Endothelial cell of umbilical vein (primary cell): Measurements from ENCODE around the gene CAMTA1. TPM values are rescaled to one million over a fixed set of nuclear protein-coding genes. Genes with fewer than 3 reads are reported as not detected.

ENCODE experiments used
- BruUV-seq: library from RNA; stranded (reverse); fragments of 400-500 nt; replicated peaks from 2 replicates; lab custom pipeline; 2021; lab: Mats Ljungman, UMichigan
- CTCF ChIA-PET: fragments of 300-600, 350-600 bp; sonication (Branson Sonifier 250); formaldehyde crosslinking; loops from one replicate; lab custom pipeline; 2021; ENCODE audit warnings: antibody characterized with exemption, inconsistent platforms; lab: Charles Lee
- POLR2A ChIA-PET: fragments of 300-600, 350-600 bp; sonication (Branson Sonifier 250); formaldehyde crosslinking; loops from one replicate; lab custom pipeline; 2021; ENCODE audit warnings: antibody characterized with exemption, inconsistent platforms; lab: Charles Lee
- DNase-seq: peaks from one replicate; pipeline ENCODE4 v3.0.0-alpha.2; 2011; ENCODE audit warnings: low read depth, low spot score
- FAIRE-seq: peaks from 2 replicates; lab custom pipeline; 2011; peaks lifted over from hg19 to GRCh38; lab: Jason Lieb, UNC
- H2AFZ ChIP-seq: 2 replicates; pipeline ENCODE4 v1.6.0; 2012; ENCODE audit warnings: low read depth, low read length, control low read depth, inconsistent platforms
- H3K27ac ChIP-seq: 2 replicates; pipeline ENCODE4 v1.5.1; 2011; ENCODE audit warnings: low read depth, mild to moderate bottlenecking, control low read depth, low read length, moderate library complexity; ENCODE audit not compliant: insufficient read depth
- H3K27me3 ChIP-seq, 2 experiments: 2 replicates each; pipeline versions ENCODE4 v1.6.0 to v1.6.1; 2011; ENCODE audit warnings: low read length in 2 of 2, mixed read lengths in 1 of 2; ENCODE audit not compliant: control insufficient read depth in 2 of 2, insufficient read depth in 2 of 2
- H3K36me3 ChIP-seq, 2 experiments: 2 replicates in 1 of 2; 3 replicates in 1 of 2; pipeline ENCODE4 v1.5.1; 2011; ENCODE audit warnings: low read length in 2 of 2, mild to moderate bottlenecking in 1 of 2, moderate library complexity in 1 of 2; ENCODE audit not compliant: control insufficient read depth in 2 of 2, insufficient read depth in 2 of 2; ENCODE audit errors: extremely low read depth in 1 of 2
- H3K4me1 ChIP-seq: 3 replicates; pipeline ENCODE4 v1.5.1; 2011; ENCODE audit warnings: mild to moderate bottlenecking, low read length; ENCODE audit not compliant: control insufficient read depth, insufficient read depth; ENCODE audit errors: extremely low read depth
- H3K4me2 ChIP-seq: 2 replicates; pipeline ENCODE4 v1.6.1; 2011; ENCODE audit warnings: low read length, control low read depth, mixed read lengths; ENCODE audit not compliant: insufficient read depth
- H3K4me3 ChIP-seq, 3 experiments: fragments of 200-600 bp in 1 of 3; sonication (generic), shearing (Covaris generic) in 1 of 3; replicated peaks in 1 of 3; 2 replicates each; pipeline ENCODE4 v1.5.1; 2011 to 2016; ENCODE audit warnings: control low read depth in 3 of 3, low read length in 3 of 3, mild to moderate bottlenecking in 2 of 3, inconsistent platforms in 1 of 3, low read depth in 1 of 3, moderate library complexity in 1 of 3; ENCODE audit not compliant: insufficient read depth in 1 of 3
- H3K79me2 ChIP-seq: 2 replicates; pipeline ENCODE4 v1.6.0; 2012; ENCODE audit warnings: low read length, inconsistent platforms; ENCODE audit not compliant: control insufficient read depth, insufficient read depth
- H3K9ac ChIP-seq: replicated peaks from 2 replicates; pipeline ENCODE3; 2011; ENCODE audit warnings: low read length, control low read depth; ENCODE audit not compliant: insufficient read depth; ENCODE audit errors: extremely low read depth
- H3K9me1 ChIP-seq: replicated peaks from 3 replicates; pipeline ENCODE4 v1.6.0; 2011; ENCODE audit warnings: mild to moderate bottlenecking, low read length; ENCODE audit not compliant: control insufficient read depth, insufficient read depth; ENCODE audit errors: extremely low read depth
- H3K9me3 ChIP-seq: replicated peaks from 2 replicates; pipeline ENCODE4 v1.5.1; 2012; ENCODE audit warnings: low read length, inconsistent platforms; ENCODE audit not compliant: control insufficient read depth, insufficient read depth
- H4K20me1 ChIP-seq: replicated peaks from 2 replicates; pipeline ENCODE3; 2011; ENCODE audit warnings: mild to moderate bottlenecking, low read length; ENCODE audit not compliant: control insufficient read depth, insufficient read depth; ENCODE audit errors: extremely low read depth
- FOS ChIP-seq: IDR thresholded peaks from 2 replicates; pipeline ENCODE4 v1.6.1; 2011; ENCODE audit warnings: mild to moderate bottlenecking, low read length, moderate library complexity, borderline replicate concordance; ENCODE audit not compliant: insufficient read depth
- GATA2 ChIP-seq: IDR thresholded peaks from 2 replicates; pipeline ENCODE4 v1.7.0; 2011; ENCODE audit warnings: low read depth, mild to moderate bottlenecking, moderate library complexity, mixed read lengths, low read length; ENCODE audit not compliant: insufficient read length, insufficient read depth
- JUN ChIP-seq: IDR thresholded peaks from 2 replicates; pipeline ENCODE4 v1.6.1; 2011; ENCODE audit warnings: borderline replicate concordance, low read depth; ENCODE audit not compliant: insufficient read length, insufficient read depth
- MAX ChIP-seq: IDR thresholded peaks from 2 replicates; pipeline ENCODE4 v1.6.1; 2011; ENCODE audit not compliant: insufficient read depth, insufficient read length
- MYC ChIP-seq: IDR thresholded peaks from one replicate; pipeline ENCODE4 v1.6.1; 2011; ENCODE audit warnings: mild to moderate bottlenecking, low read depth, low read length
- POLR2A ChIP-seq: IDR thresholded peaks from 2 replicates; pipeline ENCODE4 v1.6.1; 2012; ENCODE audit warnings: low read depth, mild to moderate bottlenecking, control low read depth, low read length
- dilution Hi-C: fragments of 300-500 bp; cut with MboI; formaldehyde crosslinking; loops from one replicate; pipeline ENCODE4 v1.15.0; 2019; ENCODE audit warnings: low sequenced_read_pairs; ENCODE audit not compliant: extremely low pct_ligation_motif_present
- intact Hi-C: fragments of 100-400 bp; cut with micrococcal nuclease; formaldehyde crosslinking; loops from one replicate; pipeline ENCODE4 v1.10.0; 2022
- polyA plus RNA-seq, 4 experiments: library from polyadenylated mRNA; depleted of rRNA in 3 of 4; stranded (reverse) in 3 of 4; unstranded in 1 of 4; fragments of >200 nt; gene quantifications; 2 replicates each; pipeline versions ENCODE4 v1.2.1 to v1.2.3, GENCODE V29; 2011 to 2012; ENCODE audit warnings: missing spikeins in 1 of 4
- total RNA-seq: library from RNA; stranded (reverse); gene quantifications from 2 replicates; pipeline ENCODE4 v1.2.3, GENCODE V29; 2021
- TF ChIP-seq, protein P1 (sequence below), 2 donors: IDR thresholded peaks; 1 replicate in 1 of 2; 2 replicates in 1 of 2; pipeline ENCODE4 v1.5.1; 2011; ENCODE audit warnings: low read length in 2 of 2, mild to moderate bottlenecking in 2 of 2, moderate library complexity in 2 of 2, control low read depth in 1 of 2, inconsistent platforms in 1 of 2, low read depth in 1 of 2; ENCODE audit not compliant: insufficient read depth in 1 of 2; ENCODE audit errors: extremely low read depth in 1 of 2

CAMTA1 gene
- total and polyA plus RNA-seq, 2 donors (not counting 3 experiments of a cell fraction or from before 2014, with no cell fraction given) = 50.8 to 92.7 TPM

DNA sequence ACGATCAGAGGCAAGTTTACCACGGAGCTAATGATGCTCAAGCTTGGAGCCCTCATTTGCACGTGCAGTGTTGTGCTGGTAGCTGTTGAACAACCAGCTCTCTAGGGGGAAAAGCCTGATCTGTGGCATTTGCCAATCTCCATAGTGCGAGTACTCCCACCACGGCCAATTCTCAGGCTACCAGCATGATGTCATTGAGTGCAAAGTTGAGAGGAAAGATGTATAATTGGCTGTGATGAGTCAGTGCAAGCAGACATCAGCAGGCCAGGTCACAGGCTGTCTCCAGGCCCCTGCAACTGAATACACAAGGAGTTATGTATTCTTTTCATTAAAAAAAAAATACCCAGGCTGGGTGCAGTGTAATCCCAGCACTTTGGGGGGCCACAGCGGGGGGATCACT lies 752.8 kb downstream of the CAMTA1 start:
- TF ChIP-seq FOS (peak; percentile 27), MYC (no peak), GATA2 (no peak), POLR2A (no peak), JUN (peak; percentile 24), MAX (no peak)
- TF ChIP-seq, protein P1, sequence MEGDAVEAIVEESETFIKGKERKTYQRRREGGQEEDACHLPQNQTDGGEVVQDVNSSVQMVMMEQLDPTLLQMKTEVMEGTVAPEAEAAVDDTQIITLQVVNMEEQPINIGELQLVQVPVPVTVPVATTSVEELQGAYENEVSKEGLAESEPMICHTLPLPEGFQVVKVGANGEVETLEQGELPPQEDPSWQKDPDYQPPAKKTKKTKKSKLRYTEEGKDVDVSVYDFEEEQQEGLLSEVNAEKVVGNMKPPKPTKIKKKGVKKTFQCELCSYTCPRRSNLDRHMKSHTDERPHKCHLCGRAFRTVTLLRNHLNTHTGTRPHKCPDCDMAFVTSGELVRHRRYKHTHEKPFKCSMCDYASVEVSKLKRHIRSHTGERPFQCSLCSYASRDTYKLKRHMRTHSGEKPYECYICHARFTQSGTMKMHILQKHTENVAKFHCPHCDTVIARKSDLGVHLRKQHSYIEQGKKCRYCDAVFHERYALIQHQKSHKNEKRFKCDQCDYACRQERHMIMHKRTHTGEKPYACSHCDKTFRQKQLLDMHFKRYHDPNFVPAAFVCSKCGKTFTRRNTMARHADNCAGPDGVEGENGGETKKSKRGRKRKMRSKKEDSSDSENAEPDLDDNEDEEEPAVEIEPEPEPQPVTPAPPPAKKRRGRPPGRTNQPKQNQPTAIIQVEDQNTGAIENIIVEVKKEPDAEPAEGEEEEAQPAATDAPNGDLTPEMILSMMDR (IDR thresholded peaks at IDR 0.05; ENCODE audit: extremely low read depth in 1 of 2, insufficient read depth in 1 of 2, low read depth in 1 of 2, low read length in 2 of 2) = no peak
- no TSS peak for BruUV-seq
- DNase-seq (peak; percentile 36), FAIRE-seq (no peak)
- Histone ChIP-seq H3K9me3 (no peaks in the 10 kb centered on the region), H4K20me1 (no peaks in the 10 kb centered on the region), H3K9me1 (no peaks in the 10 kb centered on the region), H3K36me3 (no peaks in the 10 kb centered on the region), H3K27ac (no peak overlapping the region), H3K9ac (no peak overlapping the region), H2AFZ (no peak overlapping the region), H3K79me2 (no peaks in the 10 kb centered on the region), H3K4me1 (no peaks in the 10 kb centered on the region), H3K27me3 (no peaks in the 10 kb centered on the region), H3K4me3 (no peak overlapping the region), H3K4me2 (no peak overlapping the region)
- intact Hi-C loops = loop anchor here (5.0 kb wide), 1 partner anchor 161 kb away; no protein-coding TSS in a partner anchor
- ChIA-PET CTCF (interaction anchor here (0.9 to 1.2 kb wide), 4 partner anchors 10 to 495 kb away, joined by 3 to 5 read pairs (median 3); no protein-coding TSS in a partner anchor), POLR2A (interaction anchor here (0.9 kb wide), 1 partner anchor 374 kb away, joined by 3 read pairs; no protein-coding TSS in a partner anchor)
- dilution Hi-C loops = no loop called here
